GM23248 (cell line): Measurements from ENCODE around the gene PLEKHA3. TPM values are rescaled to one million over a fixed set of nuclear protein-coding genes. Genes with fewer than 3 reads are reported as not detected.
"Not testable (repeated sequence)": the region's sequence is repeated elsewhere in the genome, so short reads cannot be mapped to it uniquely, and the experiment has no call there.

ENCODE experiments used
- DNase-seq: peaks from one replicate; pipeline ENCODE4 v3.0.0-alpha.2; 2015
- H2AFZ ChIP-seq: fragments of 200-600 bp; sonication (generic); 2 replicates; pipeline ENCODE4 v1.6.1; 2016; ENCODE audit warnings: antibody characterized with exemption
- H3F3A ChIP-seq: fragments of 200-600 bp; sonication (generic); 2 replicates; pipeline ENCODE4 v1.6.1; 2016; ENCODE audit warnings: mild to moderate bottlenecking, antibody characterized with exemption, mixed run types; ENCODE audit not compliant: insufficient read depth
- H3K27ac ChIP-seq: fragments of 200-600 bp; sonication (generic); 2 replicates; pipeline ENCODE4 v1.5.1; 2016; ENCODE audit warnings: mild to moderate bottlenecking
- H3K27me3 ChIP-seq: fragments of 200-600 bp; sonication (generic); replicated peaks from 2 replicates; pipeline ENCODE4 v1.6.1; 2016; ENCODE audit warnings: mild to moderate bottlenecking; ENCODE audit not compliant: insufficient read depth
- H3K36me3 ChIP-seq: fragments of 200-600 bp; sonication (generic); 2 replicates; pipeline ENCODE4 v1.6.1; 2016; ENCODE audit warnings: low read depth, mild to moderate bottlenecking
- H3K4me1 ChIP-seq: fragments of 200-600 bp; sonication (generic); 2 replicates; pipeline ENCODE4 v1.6.1; 2016; ENCODE audit warnings: mild to moderate bottlenecking; ENCODE audit not compliant: insufficient read depth
- H3K4me2 ChIP-seq: fragments of 200-600 bp; sonication (generic); one replicate; pipeline ENCODE4 v1.6.1; 2016; ENCODE audit warnings: mild to moderate bottlenecking; ENCODE audit not compliant: unreplicated experiment
- H3K4me3 ChIP-seq: fragments of 200-600 bp; sonication (generic); 2 replicates; pipeline ENCODE4 v1.5.1; 2016; ENCODE audit warnings: mild to moderate bottlenecking
- H3K79me2 ChIP-seq: fragments of 200-600 bp; sonication (generic); 2 replicates; pipeline ENCODE4 v1.6.1; 2016; ENCODE audit warnings: mild to moderate bottlenecking; ENCODE audit not compliant: insufficient read depth
- H3K9ac ChIP-seq: fragments of 200-600 bp; sonication (generic); 2 replicates; pipeline ENCODE4 v1.6.1; 2016; ENCODE audit warnings: mild to moderate bottlenecking
- H3K9me2 ChIP-seq: fragments of 200-600 bp; sonication (generic); 2 replicates; pipeline ENCODE4 v1.6.1; 2016; ENCODE audit warnings: mixed run types, mild to moderate bottlenecking, moderate library complexity; ENCODE audit not compliant: insufficient read depth
- H3K9me3 ChIP-seq: fragments of 200-600 bp; sonication (generic); one replicate; pipeline ENCODE4 v1.6.1; 2017; ENCODE audit warnings: low read depth
- H4K20me1 ChIP-seq: fragments of 200-600 bp; sonication (generic); 2 replicates; pipeline ENCODE4 v1.6.0; 2016; ENCODE audit not compliant: insufficient read depth
- EZH2 ChIP-seq: fragments of 200-600 bp; sonication (generic); IDR thresholded peaks from 2 replicates; pipeline ENCODE4 v1.6.1; 2018; ENCODE audit warnings: antibody characterized with exemption, mild to moderate bottlenecking; ENCODE audit not compliant: insufficient read depth, poor library complexity, severe bottlenecking
- EZH2phosphoT487 ChIP-seq: fragments of 200-600 bp; sonication (generic); IDR thresholded peaks from 2 replicates; pipeline ENCODE4 v1.6.1; 2018; ENCODE audit warnings: antibody characterized with exemption, moderate library complexity, mild to moderate bottlenecking, low read depth; ENCODE audit not compliant: insufficient read depth
- WGBS, 2 experiments: methylation state at CpG; one replicate each; pipeline ENCODE4 v1.1.6; 2015 to 2017; ENCODE audit warnings: low lambda C conversion rate in 2 of 2, low coverage in 1 of 2; ENCODE audit errors: missing lambda C conversion rate in 2 of 2; 5-methylcytosine and 5-hydroxymethylcytosine counted together
- in situ Hi-C: fragments of 300-500 bp; cut with MboI; formaldehyde crosslinking; loops from 2 replicates; pipeline ENCODE4 v1.15.0; 2020
- polyA plus RNA-seq: library from polyadenylated mRNA; unstranded; fragments of >200 nt; fragmentation: Nextera tagmentation; extraction: Ambion mirVana; gene quantifications from 2 replicates; pipeline ENCODE4 v1.2.1, GENCODE V29; 2016
- total RNA-seq: library from RNA; depleted of rRNA; stranded (reverse); fragments of >200 nt; shearing (Covaris generic); gene quantifications from 2 replicates; pipeline ENCODE4 v1.2.3, GENCODE V29; 2014

The PLEKHA3 gene
- total and polyA plus RNA-seq, 2 experiments from 2014 or later = 9.4 to 17.9 TPM

GRCh38 chr2:178452870-178453269 is 27.4 kb upstream of the PLEKHA3 start:
- Histone ChIP-seq H3K27ac (no peak overlapping the region), H3K9ac (no peak overlapping the region), H3K9me3 (no peaks in the 10 kb centered on the region), H3K36me3 (peaks cover 3% of the 10 kb centered on the region; the same call in 1 of the 2 replicates), H3K79me2 (peaks cover 28% of the 10 kb centered on the region), H3K9me2 (no peaks in the 10 kb centered on the region), H3K27me3 (no peaks in the 10 kb centered on the region), H3K4me3 (no peak overlapping the region), H2AFZ (no peak overlapping the region), H4K20me1 (no peaks in the 10 kb centered on the region), H3K4me2 (no peak overlapping the region), H3K4me1 (peaks cover 7% of the 10 kb centered on the region; the same call in 1 of the 2 replicates), H3F3A (no peaks in the 10 kb centered on the region)
- WGBS, 2 experiments = 96 to 97% methylated on average over 5 of the region's 5 CpGs
- TF ChIP-seq EZH2 (no peak), EZH2phosphoT487 (no peak)
- no peak for DNase-seq
- in situ Hi-C loops = no loop called here

GRCh38 chr2:178455947-178456346 is 24.3 kb upstream of the PLEKHA3 start:
- H3K4me2 ChIP-seq = no peak overlapping the region
- H4K20me1 ChIP-seq = no peaks in the 10 kb centered on the region
- no peaks in the 10 kb centered on the region for H3F3A ChIP-seq
- no peak overlapping the region for H3K27ac ChIP-seq
- H3K4me3 ChIP-seq = no peak overlapping the region
- in situ Hi-C loops = no loop called here
- TF ChIP-seq EZH2phosphoT487 (no peak), EZH2 (no peak)
- no peaks in the 10 kb centered on the region for H3K9me2 ChIP-seq
- no peak for DNase-seq
- H3K9ac ChIP-seq = no peak overlapping the region
- H3K36me3 ChIP-seq = no peaks in the 10 kb centered on the region
- WGBS, 2 experiments = 80 to 88% methylated on average over 5 of the region's 5 CpGs
- peaks cover 7% of the 10 kb centered on the region; the same call in 1 of the 2 replicates for H3K4me1 ChIP-seq
- no peaks in the 10 kb centered on the region for H3K79me2 ChIP-seq
- no peaks in the 10 kb centered on the region for H3K27me3 ChIP-seq
- no peaks in the 10 kb centered on the region for H3K9me3 ChIP-seq
- no peak overlapping the region for H2AFZ ChIP-seq

GRCh38 chr2:178457390-178457886 is 22.8 kb upstream of the PLEKHA3 start:
- H3K36me3 ChIP-seq = no peaks in the 10 kb centered on the region
- no peaks in the 10 kb centered on the region for H3K79me2 ChIP-seq
- no peaks in the 10 kb centered on the region for H3F3A ChIP-seq
- no peaks in the 10 kb centered on the region for H3K27me3 ChIP-seq
- no peak overlapping the region for H3K4me3 ChIP-seq
- H2AFZ ChIP-seq = no peak overlapping the region
- H3K9me2 ChIP-seq = no peaks in the 10 kb centered on the region
- DNase-seq = no peak
- no peaks in the 10 kb centered on the region for H3K9me3 ChIP-seq
- no peak for TF ChIP-seq EZH2
- no peak for TF ChIP-seq EZH2phosphoT487
- no peak overlapping the region for H3K27ac ChIP-seq
- in situ Hi-C loops = no loop called here
- H3K9ac ChIP-seq = no peak overlapping the region
- no peak overlapping the region for H3K4me2 ChIP-seq
- no peaks in the 10 kb centered on the region for H4K20me1 ChIP-seq
- no peaks in the 10 kb centered on the region for H3K4me1 ChIP-seq
- 87 to 89% methylated on average over 11 of the region's 11 CpGs for WGBS, 2 experiments

- Histone ChIP-seq H3K36me3 (no peaks in the 10 kb centered on the region), H3K27me3 (no peaks in the 10 kb centered on the region), H3K9ac (no peak overlapping the region), H3K4me2 (no peak overlapping the region), H3K4me1 (peaks cover 5% of the 10 kb centered on the region; the same call in 1 of the 2 replicates), H2AFZ (no peak overlapping the region), H3K9me3 (no peaks in the 10 kb centered on the region), H3K27ac (no peak overlapping the region), H3K9me2 (no peaks in the 10 kb centered on the region), H3K79me2 (no peaks in the 10 kb centered on the region), H3K4me3 (no peak overlapping the region), H3F3A (no peaks in the 10 kb centered on the region), H4K20me1 (no peaks in the 10 kb centered on the region)
- DNase-seq = no peak
- in situ Hi-C loops = no loop called here
- WGBS, 2 experiments = 95 to 96% methylated on average over 7 of the region's 7 CpGs
- TF ChIP-seq EZH2phosphoT487 = no peak
- TF ChIP-seq EZH2 = no peak
These were observed 10.9 kb upstream of the PLEKHA3 start for GRCh38 chr2:178469219-178469849.

GRCh38 chr2:178471313-178471712 is 8.9 kb upstream of the PLEKHA3 start:
- 97 to 98% methylated on average over 5 of the region's 5 CpGs for WGBS, 2 experiments
- H3K4me2 ChIP-seq, H3F3A ChIP-seq, H3K79me2 ChIP-seq, H3K9me3 ChIP-seq, in situ Hi-C loops, H3K9me2 ChIP-seq, H3K4me1 ChIP-seq, H3K9ac ChIP-seq, DNase-seq, H4K20me1 ChIP-seq, H3K27ac ChIP-seq, H3K4me3 ChIP-seq, H3K27me3 ChIP-seq, H2AFZ ChIP-seq, H3K36me3 ChIP-seq: not testable (repeated sequence)
